HG03354 (cell line): ENCODE results near the gene NYAP1.
"Not testable (repeated sequence)": the region's sequence is repeated elsewhere in the genome, so short reads cannot be mapped to it uniquely, and the experiment has no call there.

Source experiments
- ATAC-seq: cut with Tn5 transposase; IDR thresholded peaks from one replicate; pipeline ENCODE4 v1.9.1; 2021; ENCODE audit warnings: mild to moderate bottlenecking; ENCODE audit not compliant: unreplicated experiment, poor library complexity, severe bottlenecking

NYAP1 gene

GRCh38 chr7:100504887-100505611, 21.3 kb downstream of the NYAP1 start:
- no peak for ATAC-seq

GRCh38 chr7:100506356-100506923, 22.7 kb downstream of the NYAP1 start:
- ATAC-seq = no peak

GRCh38 chr7:100509231-100509630, 25.5 kb downstream of the NYAP1 start:
- no peak for ATAC-seq

GRCh38 chr7:100510437-100511239, 26.9 kb downstream of the NYAP1 start:
- ATAC-seq = no peak

GRCh38 chr7:100513212-100513810, 29.6 kb downstream of the NYAP1 start:
- ATAC-seq = no peak

- no peak for ATAC-seq
These were observed 31.4 kb downstream of the NYAP1 start for GRCh38 chr7:100515072-100515532.

- ATAC-seq = no peak
These were observed 32.5 kb downstream of the NYAP1 start for GRCh38 chr7:100516135-100516812.

GRCh38 chr7:100517305-100517704, 33.6 kb downstream of the NYAP1 start:
- ATAC-seq = no peak

- no peak for ATAC-seq
These were observed 35.9 kb downstream of the NYAP1 start for GRCh38 chr7:100519580-100519979.

GRCh38 chr7:100520138-100520537, 36.4 kb downstream of the NYAP1 start:
- no peak for ATAC-seq

- ATAC-seq = no peak
These were observed 37.3 kb downstream of the NYAP1 start for GRCh38 chr7:100521076-100521475.

- ATAC-seq = not testable (repeated sequence)
These were observed 38.3 kb downstream of the NYAP1 start for GRCh38 chr7:100521909-100522593.

GRCh38 chr7:100523192-100523591, 39.5 kb downstream of the NYAP1 start:
- ATAC-seq = not testable (repeated sequence)

GRCh38 chr7:100528108-100528866, 44.6 kb downstream of the NYAP1 start:
- not testable (repeated sequence) for ATAC-seq

- no peak for ATAC-seq
These were observed 48.7 kb downstream of the NYAP1 start for GRCh38 chr7:100532165-100533022.

- ATAC-seq = not testable (repeated sequence)
These were observed 52.3 kb downstream of the NYAP1 start for GRCh38 chr7:100535982-100536381.

- ATAC-seq = not testable (repeated sequence)
These were observed 53.0 kb downstream of the NYAP1 start for GRCh38 chr7:100536695-100537094.

GRCh38 chr7:100538348-100538653, 54.6 kb downstream of the NYAP1 start:
- ATAC-seq = no peak
